ENCODE results near the gene DIAPH3.

DIAPH3 gene

DNA sequence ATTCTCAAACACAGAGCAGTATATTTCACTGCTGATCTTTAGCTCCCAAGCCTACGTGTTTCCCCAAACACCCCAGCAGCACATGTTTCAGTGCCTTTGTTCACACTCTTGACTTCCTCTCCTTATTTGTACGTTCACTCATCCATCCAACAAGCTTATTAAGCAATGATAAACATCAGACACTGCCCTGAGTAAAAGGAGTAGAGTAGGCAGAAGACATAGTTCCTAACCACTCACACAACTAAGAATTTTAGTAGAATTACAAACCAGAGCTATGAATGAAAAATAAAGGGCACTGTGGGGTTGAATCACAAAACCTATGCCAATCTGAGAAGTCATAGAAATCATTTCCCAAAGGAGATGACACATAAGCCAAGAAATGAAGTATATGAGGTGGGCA is 213.5 kb downstream of the DIAPH3 start:
- DNase-seq = no peak

DNA sequence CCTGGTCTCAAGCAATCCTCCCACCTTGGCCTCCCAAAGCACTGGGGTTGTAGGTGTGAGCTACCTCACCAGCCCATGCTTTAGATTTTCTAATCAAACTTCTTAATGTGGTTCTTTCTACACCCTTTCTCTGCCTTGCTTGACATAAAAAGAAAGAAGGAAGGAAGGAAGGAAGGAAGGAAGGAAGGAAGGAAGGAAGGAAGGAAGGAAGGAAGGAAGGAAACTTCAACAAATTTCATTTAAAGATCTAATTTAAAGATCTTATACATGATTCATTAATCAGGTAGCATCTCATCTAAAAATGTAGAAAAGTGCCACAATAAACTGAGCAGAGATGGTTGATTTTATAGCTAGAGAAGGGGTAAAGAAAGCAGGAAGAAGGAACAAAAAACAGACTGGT is 215.0 kb downstream of the DIAPH3 start:
- no peak for DNase-seq

- no peak for DNase-seq
Measured at GRCh38 chr13:59946944-59947343, 216.8 kb downstream of the DIAPH3 start.

- no peak for DNase-seq
Measured at GRCh38 chr13:59931621-59932020, 232.1 kb downstream of the DIAPH3 start.

GRCh38 chr13:59924256-59924655 is 239.5 kb downstream of the DIAPH3 start:
- DNase-seq = no peak

- DNase-seq = no peak
Measured at GRCh38 chr13:59915252-59915651, 248.5 kb downstream of the DIAPH3 start.

DNA sequence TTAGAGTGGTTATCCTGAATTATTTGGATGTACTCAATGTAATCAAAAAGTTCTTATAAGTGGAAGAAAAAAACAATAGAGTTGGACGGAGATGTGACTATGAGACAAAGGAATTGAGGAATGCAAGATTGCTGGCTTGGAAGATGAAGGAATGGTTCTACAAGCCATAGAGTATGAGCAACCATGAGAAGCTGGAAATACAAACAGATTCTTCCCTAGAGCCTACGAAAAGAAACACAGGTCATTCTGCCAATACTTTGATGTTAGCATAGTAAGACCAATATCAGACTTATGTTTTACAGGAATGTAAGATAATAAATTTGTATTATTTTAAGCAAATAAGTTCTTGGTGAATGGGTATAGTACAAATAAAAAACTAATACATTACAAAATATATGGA is 249.2 kb downstream of the DIAPH3 start:
- no peak for DNase-seq

GRCh38 chr13:59906413-59907049 is 257.2 kb downstream of the DIAPH3 start:
- DNase-seq = no peak

DNA sequence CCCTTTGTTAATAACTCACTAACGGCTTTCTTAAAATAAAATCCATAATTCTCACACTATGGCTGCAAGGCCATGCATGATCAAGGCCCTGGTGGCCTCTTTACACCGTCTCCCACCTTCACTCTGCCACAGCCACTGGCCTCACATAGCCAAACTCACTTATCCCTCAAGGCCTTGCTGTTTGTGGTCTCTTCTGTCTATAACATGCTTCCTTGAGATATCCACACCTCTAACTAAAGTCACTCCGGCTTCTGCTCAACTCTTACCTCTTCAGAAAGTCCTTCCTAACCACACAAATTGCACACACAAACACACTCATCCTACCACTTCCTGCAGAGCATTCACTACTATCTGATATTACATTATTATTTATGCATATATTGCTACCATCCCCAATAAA is 262.5 kb downstream of the DIAPH3 start:
- DNase-seq = no peak

- no peak for DNase-seq
Measured at GRCh38 chr13:59898066-59898465, 265.7 kb downstream of the DIAPH3 start.

- DNase-seq = no peak
Measured at GRCh38 chr13:59893266-59893665, 270.5 kb downstream of the DIAPH3 start.

DNA sequence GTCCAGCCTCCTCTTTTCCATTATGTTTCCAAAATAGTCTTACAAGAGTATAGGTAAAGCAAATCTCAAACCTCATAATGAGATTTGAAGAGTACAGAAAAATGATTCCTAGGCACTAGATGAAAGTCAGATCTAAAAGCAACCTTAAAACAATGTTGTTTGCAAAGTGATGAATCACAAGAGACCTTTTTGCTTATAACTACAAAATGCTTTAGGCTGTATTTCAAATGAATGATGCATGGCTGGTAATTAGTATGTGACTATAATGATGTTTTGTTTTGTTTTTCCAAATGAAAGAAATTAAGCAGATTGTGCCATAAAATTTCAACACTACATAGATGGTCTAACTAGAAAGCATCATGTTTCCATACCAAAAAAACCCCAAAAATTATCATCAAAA is 272.7 kb downstream of the DIAPH3 start:
- no peak for DNase-seq

DNA sequence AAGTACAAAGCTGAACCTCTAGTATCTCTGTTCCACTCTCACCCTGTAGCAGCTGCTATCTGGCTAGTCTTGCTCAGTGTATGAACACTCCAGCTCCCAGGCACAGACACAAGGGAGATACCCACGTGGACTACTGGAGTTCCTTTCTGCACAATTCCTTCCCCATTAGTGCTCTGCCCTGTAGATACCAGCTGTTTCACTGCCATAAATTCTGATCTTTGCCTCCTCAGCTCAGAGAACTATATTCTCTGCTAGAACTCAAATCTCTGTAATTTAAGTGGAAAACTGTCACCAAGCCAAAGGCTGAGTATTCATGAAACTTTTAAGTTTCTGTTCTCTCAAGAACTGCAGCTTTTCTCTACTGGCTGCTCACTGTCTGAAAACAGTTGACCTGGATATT is 273.7 kb downstream of the DIAPH3 start:
- no peak for DNase-seq

- DNase-seq = no peak
Measured at GRCh38 chr13:59888408-59888807, 275.3 kb downstream of the DIAPH3 start.

DNA sequence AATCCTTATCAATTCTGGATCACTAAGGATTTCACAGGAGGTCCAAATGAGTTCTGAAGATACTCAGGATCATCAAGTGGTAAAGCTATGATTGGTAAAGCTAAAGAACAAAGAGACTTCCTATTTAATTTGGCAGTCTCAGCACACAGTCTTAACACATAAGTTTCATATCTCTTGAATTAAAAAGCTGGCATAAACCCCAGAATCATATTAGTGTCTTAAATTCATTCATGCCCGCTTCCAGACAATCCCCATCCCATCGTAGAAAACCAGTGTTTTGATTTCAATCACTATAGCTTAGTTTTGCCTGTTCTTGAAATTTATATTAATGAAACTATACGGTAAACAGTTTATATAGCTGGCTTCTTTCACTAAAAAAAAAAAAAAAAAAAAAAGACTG is 278.7 kb downstream of the DIAPH3 start:
- no peak for DNase-seq

GRCh38 chr13:59883885-59884284 is 279.8 kb downstream of the DIAPH3 start:
- DNase-seq = no peak

GRCh38 chr13:59880468-59880867 is 283.3 kb downstream of the DIAPH3 start:
- no peak for DNase-seq

DNA sequence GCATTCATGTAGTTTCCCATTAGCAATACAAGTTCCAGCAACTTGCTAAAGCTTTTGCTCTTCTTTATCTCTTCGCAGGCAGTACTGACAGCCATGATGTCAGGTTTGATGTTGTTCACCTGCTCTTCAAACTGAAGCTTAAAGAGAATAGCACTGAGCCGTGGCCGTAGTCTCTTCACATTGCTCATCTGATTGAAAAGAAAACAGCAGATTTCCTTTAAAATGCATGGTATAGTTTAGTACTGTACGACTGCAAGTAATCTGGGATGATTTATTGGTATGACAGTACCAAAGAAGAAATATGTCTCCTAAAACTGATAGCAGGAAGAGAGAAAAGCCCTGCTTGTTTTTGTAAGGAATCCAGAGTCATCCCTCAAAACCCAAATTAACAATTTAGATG is 284.4 kb downstream of the DIAPH3 start:
- DNase-seq = no peak

- no peak for DNase-seq
Measured at GRCh38 chr13:59877933-59878332, 285.8 kb downstream of the DIAPH3 start.

- no peak for DNase-seq
Measured at GRCh38 chr13:59874973-59875372, 288.8 kb downstream of the DIAPH3 start.

GRCh38 chr13:59873856-59874255 is 289.9 kb downstream of the DIAPH3 start:
- no peak for DNase-seq

DNA sequence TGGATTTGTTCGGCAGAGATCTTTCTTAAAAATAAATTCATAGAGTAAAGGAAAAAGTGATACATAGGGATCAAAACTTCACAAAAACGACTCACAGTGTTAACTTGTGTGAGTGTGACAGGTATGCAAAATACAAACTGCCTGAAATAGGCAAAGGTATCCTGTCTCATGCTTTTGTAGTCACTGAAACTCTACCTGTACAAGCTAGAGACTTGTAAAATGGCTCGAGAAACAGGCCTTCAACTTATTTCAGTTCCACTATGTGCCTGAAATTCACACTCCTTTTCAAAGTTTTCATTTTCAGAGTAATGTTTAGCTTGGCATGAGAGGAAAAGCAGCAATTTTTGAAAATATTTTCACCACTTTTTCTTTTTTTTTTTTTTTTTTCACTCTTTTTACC is 290.4 kb downstream of the DIAPH3 start:
- DNase-seq = no peak

DNA sequence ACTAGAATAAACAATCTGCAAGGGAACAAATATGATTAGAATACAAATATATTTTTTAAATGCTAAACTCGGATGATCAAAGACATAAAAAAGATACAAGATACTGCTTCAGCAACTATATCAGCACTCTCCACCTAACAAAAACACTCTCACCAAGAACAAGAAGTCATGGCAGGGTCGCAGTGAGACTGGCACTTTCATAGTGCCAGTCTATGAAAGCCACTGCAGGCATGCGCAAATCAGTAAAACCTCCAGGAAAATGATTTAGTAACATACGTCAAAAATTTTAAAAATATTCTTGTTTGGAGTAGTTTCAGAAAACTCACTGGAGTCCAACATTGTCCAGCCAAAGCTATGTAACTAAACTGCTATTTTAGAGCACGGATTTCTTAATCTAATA is 295.9 kb downstream of the DIAPH3 start:
- DNase-seq = no peak

DNA sequence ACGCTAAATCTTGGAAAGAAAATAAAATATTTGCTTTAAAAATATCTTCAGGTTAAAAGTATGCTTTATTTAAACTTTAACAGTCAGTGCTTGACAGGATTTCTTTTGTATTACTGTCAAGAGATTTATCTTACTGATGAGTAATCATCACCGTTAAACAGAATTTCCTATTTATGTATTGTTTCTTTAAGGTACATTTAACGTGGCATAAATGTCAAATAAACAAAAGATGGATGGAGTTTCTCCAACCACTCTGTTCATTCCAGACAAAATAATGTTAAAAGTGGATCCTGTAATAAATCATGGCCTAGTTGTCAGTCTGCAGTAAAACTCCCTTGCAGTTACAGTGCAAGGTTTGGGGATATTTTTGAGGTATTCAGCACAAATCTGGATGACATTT is 298.3 kb downstream of the DIAPH3 start:
- no peak for DNase-seq

DNA sequence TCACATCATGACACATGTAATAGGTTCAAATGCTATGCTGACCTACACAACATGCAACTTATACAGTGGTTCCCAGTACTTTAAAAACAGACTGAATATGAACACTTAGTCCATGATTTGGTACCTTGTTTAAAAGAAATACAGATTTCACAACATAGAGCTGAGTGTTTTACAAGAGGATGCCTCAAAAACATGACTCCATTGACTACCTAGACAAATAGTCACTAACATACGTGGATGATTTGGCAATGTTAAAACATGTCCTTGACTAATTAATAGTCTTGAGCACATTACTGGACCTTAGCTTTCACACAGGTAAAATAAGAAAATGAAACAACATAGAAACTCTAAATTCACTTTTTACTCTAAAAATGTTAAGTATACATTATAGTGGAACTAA is 300.1 kb downstream of the DIAPH3 start:
- DNase-seq = no peak

DNA sequence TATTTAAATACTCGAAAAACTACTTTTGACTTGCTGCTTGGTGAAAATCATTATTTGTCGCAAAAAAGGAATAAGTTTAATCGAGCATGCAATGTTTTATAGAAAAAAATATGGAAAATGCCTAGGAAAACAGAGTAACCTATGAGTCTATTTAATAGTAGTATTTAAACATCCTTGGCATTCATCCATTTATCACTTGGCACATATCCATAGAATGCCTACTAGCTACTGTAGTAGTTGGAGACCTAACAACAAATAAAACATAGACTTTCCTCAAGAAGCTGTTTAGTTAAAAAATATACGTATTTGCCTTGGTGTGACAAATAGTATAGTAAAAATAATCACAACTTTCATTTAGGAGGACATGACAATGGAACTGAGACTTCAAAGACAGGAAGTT is 302.1 kb downstream of the DIAPH3 start:
- DNase-seq = no peak

Data from right forelimb (tissue), 1 donor.